AG10803 (cell line): ENCODE data around the gene SUGCT.
A peak's percentile ranks its signal among the peaks of the same experiment; 100 is the strongest.

ENCODE experiments used
- DNase-seq: peaks from one replicate; pipeline ENCODE4 v3.0.0; 2010; ENCODE audit warnings: low read depth
- H3K4me3 ChIP-seq: 2 replicates; pipeline ENCODE4 v1.5.1; 2011; ENCODE audit warnings: mild to moderate bottlenecking, low read length, control low read depth
- TF ChIP-seq, protein P1 (sequence below): conservative IDR thresholded peaks from 2 replicates; pipeline ENCODE4 v1.5.1; 2011; ENCODE audit warnings: mild to moderate bottlenecking, low read length, control low read depth, inconsistent platforms

SUGCT gene

DNA sequence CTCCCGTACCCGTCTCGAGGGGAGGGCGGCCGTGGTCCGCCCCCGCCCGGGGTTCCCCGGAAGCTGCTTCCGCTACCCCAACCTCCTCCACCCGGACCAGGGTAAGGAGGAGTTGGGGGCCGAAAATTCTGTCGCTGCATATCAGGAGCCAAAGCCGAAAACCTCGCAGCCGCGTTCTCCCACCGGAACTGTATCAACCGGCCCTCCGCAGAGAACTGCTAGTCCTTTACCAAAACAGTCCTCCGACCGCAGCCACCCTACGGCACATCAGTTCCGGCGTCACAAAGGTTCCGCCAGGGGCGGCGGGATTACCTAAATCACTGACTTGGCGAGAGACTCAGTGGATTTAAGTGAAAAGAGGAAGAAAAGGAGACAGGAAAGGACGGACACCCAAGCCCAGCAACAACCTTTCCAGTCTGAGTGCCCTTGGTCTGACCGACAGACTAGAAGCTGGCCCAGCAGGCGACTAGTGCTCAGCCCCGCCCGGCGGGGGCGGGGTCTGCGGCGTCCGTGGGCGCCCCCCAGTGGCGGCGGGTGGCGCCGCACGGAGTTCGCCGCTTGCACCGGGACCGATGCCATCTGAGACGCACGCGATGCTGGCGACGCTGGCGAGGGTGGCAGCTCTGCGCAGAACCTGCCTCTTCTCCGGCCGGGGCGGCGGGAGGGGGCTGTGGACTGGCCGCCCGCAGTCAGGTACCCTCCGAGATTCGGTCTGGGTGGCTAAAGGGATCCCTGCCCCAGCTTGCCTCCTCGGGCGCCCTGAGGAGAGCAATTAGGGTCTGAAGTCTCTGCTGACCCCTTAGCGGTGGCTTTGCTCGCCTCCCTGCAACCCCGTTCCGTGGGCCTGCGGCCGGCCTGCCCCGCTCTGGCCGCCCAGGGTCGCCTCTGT, at the start of gene SUGCT, which contains the start of gene MPLKIP:
Gene SUGCT, plus strand, starts transcription at position 578 of the 889 bp plus-strand sequence.
Gene MPLKIP, minus strand, starts transcription at position 195 of the 889 bp plus-strand sequence. Its CDS starts 55 bp downstream, at position 140.
- DNase-seq: peak; percentile 86
- H3K4me3 ChIP-seq: peak within 1 kb of the TSS; percentile 75
- TF ChIP-seq, protein P1, sequence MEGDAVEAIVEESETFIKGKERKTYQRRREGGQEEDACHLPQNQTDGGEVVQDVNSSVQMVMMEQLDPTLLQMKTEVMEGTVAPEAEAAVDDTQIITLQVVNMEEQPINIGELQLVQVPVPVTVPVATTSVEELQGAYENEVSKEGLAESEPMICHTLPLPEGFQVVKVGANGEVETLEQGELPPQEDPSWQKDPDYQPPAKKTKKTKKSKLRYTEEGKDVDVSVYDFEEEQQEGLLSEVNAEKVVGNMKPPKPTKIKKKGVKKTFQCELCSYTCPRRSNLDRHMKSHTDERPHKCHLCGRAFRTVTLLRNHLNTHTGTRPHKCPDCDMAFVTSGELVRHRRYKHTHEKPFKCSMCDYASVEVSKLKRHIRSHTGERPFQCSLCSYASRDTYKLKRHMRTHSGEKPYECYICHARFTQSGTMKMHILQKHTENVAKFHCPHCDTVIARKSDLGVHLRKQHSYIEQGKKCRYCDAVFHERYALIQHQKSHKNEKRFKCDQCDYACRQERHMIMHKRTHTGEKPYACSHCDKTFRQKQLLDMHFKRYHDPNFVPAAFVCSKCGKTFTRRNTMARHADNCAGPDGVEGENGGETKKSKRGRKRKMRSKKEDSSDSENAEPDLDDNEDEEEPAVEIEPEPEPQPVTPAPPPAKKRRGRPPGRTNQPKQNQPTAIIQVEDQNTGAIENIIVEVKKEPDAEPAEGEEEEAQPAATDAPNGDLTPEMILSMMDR: peak; percentile 51

DNA sequence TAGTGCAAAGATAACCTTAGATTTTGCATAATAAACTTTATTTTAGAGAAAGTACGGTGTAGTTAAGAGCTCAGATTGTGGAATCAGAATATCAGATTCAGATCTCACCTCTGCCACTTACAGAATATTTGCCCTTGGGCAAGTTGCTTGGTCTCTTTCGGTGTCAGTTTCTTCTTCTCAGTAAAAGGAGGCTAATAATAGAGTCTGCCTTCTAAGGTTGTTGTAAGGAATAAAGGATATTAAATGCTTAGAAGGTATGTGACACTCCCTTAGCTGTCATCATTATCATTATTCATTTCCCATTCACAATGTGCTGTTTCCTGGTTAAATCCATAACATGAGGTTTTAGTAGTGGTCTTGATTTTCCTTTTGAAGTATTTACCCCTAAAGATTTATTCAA, 42.6 kb upstream of the SUGCT start:
- TF ChIP-seq, protein P1: no peak

DNA sequence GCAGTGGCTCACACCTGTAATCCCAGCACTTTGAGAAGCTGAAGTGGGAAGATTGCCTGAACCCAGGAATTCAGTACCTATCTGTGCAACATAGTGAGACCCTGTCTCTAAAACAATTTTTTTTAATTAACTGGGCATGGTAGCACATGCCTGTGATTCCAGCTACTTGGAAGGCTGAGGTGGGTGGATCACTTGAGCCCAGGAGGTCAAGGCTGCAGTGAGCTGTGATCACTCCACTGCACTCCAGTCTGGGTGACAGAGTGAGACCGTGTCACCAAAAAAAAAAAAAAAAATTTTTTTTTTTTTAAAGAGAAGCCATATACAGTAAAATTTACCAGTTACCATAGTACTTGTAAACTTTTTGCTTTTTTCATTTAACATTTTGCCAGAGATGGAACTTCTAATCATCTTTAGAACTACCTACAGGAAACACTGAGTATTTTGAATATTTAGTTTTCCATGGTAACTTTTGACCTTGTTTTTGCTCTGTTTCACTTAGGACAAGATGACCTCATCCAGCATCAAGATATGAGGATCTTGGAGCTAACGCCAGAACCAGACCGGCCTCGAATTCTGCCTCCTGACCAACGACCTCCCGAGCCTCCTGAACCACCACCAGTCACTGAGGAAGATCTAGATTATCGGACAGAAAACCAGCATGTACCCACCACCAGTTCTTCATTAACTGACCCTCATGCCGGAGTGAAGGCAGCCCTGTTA, 41.0 kb upstream of the SUGCT start:
- TF ChIP-seq, protein P1: no peak
- DNase-seq: no peak
- no peak overlapping the region for H3K4me3 ChIP-seq

More for the DNA sequence above, 42.6 kb upstream of the SUGCT start:
- no peak for DNase-seq
- no peak overlapping the region for H3K4me3 ChIP-seq

DNA sequence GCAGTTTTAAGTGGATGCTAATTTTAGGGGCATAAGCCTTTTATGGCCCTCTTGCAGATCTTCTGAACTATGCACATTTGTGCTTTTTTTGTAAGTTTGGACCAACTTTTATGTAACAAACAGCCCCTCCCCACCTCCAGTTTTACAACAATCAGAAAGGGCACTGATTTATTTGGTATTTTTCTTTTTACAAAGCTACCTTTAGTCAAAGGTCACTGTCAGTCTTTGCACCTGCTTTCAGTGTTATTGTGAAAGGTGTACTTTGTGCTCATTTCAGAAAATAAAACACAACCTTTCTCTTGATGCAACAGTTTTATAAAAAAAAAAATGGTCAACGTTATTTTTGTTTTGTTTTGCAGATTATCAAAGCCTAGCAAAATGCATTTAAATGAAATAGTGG, 39.6 kb upstream of the SUGCT start:
- no peak overlapping the region for H3K4me3 ChIP-seq

DNA sequence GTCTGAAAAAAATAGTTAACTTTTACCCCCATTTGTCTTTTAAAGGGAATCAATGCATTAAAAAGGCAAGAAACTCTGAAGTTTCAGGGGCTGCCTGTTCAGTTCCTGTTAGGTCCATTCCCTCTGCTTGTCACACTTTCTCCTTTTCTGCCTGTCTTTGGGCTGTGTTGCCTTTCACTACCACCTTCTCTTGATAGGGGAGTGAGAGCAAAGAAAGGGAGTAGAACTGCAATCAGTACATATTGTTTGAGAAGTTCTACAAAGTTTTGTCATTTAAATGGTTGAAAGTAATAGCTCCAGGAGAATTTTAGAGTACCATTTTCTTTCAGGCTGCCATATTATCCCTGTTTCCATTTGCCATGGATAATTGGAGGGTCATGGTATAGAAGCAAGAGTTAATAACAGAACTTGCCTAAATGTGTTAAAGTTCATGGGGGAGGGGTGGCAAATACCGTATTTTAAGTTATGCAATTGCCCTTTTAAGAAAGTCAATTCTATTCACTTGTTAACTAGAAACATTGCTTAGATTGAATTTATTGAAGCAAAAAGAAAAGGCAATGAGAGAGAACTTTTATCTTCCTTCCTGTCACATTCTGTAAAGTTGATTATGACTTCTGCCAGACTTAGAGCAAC, 39.0 kb upstream of the SUGCT start:
- no peak overlapping the region for H3K4me3 ChIP-seq
- DNase-seq: no peak
- TF ChIP-seq, protein P1: no peak

More for the DNA sequence above, 39.6 kb upstream of the SUGCT start:
- no peak for DNase-seq
- TF ChIP-seq, protein P1: no peak

DNA sequence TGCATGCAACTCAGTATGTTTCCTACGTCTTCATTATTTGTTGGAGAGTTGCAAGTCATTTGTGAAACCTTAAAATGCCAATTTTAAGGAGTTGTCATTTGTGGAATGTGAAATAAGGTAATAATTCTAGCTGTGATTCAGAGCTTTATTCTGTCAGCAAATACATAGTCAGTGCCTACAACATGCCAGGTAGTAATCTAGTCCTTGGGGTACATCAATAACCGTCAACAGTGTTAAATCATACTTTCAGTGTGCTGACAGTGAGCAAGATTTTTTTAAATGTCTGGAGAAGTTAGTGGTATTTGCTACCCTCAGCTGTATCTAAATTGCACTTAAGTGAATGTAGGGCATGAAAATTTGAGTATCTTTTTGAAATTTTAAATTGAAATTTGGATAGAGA, 37.1 kb upstream of the SUGCT start:
- no peak for DNase-seq
- TF ChIP-seq, protein P1: no peak
- no peak overlapping the region for H3K4me3 ChIP-seq
